GM19193 (cell line): Measurements from ENCODE around the gene CHST11.

Experiments
- POLR2A ChIP-seq: IDR thresholded peaks from 4 replicates; pipeline ENCODE4 v1.6.1; 2011; ENCODE audit not compliant: insufficient read depth, insufficient read length; ENCODE audit errors: extremely low read depth

Gene CHST11

GRCh38 chr12:104630230-104630670 is 173.5 kb downstream of the CHST11 start:
- no peak for TF ChIP-seq POLR2A

GRCh38 chr12:104631867-104632266 is 175.1 kb downstream of the CHST11 start:
- no peak for TF ChIP-seq POLR2A

- TF ChIP-seq POLR2A = no peak
These were observed 176.0 kb downstream of the CHST11 start for GRCh38 chr12:104632724-104633201.

GRCh38 chr12:104634044-104634443 is 177.3 kb downstream of the CHST11 start:
- no peak for TF ChIP-seq POLR2A

GRCh38 chr12:104634852-104635251 is 178.1 kb downstream of the CHST11 start:
- TF ChIP-seq POLR2A = no peak

- TF ChIP-seq POLR2A = no peak
These were observed 179.0 kb downstream of the CHST11 start for GRCh38 chr12:104635607-104636343.

GRCh38 chr12:104636496-104636895 is 179.7 kb downstream of the CHST11 start:
- no peak for TF ChIP-seq POLR2A

GRCh38 chr12:104637604-104638003 is 180.9 kb downstream of the CHST11 start:
- no peak for TF ChIP-seq POLR2A

GRCh38 chr12:104638218-104638850 is 181.6 kb downstream of the CHST11 start:
- TF ChIP-seq POLR2A = no peak

- no peak for TF ChIP-seq POLR2A
These were observed 182.1 kb downstream of the CHST11 start for GRCh38 chr12:104638851-104639240.

GRCh38 chr12:104640956-104641355 is 184.2 kb downstream of the CHST11 start:
- TF ChIP-seq POLR2A = no peak

GRCh38 chr12:104641862-104642261 is 185.1 kb downstream of the CHST11 start:
- TF ChIP-seq POLR2A = no peak

GRCh38 chr12:104643093-104643818 is 186.5 kb downstream of the CHST11 start:
- TF ChIP-seq POLR2A = no peak

- TF ChIP-seq POLR2A = peak; percentile 35
These were observed 187.3 kb downstream of the CHST11 start for GRCh38 chr12:104643819-104644669.
